HPDE6-E6E7 (cell line): ENCODE data around the gene MID1IP1.

ENCODE experiments used
- DNase-seq: peaks from one replicate; pipeline ENCODE4 v3.0.0; 2011; ENCODE audit warnings: missing footprints; ENCODE audit errors: extremely low spot score

The MID1IP1 gene, protein sequence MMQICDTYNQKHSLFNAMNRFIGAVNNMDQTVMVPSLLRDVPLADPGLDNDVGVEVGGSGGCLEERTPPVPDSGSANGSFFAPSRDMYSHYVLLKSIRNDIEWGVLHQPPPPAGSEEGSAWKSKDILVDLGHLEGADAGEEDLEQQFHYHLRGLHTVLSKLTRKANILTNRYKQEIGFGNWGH

DNA sequence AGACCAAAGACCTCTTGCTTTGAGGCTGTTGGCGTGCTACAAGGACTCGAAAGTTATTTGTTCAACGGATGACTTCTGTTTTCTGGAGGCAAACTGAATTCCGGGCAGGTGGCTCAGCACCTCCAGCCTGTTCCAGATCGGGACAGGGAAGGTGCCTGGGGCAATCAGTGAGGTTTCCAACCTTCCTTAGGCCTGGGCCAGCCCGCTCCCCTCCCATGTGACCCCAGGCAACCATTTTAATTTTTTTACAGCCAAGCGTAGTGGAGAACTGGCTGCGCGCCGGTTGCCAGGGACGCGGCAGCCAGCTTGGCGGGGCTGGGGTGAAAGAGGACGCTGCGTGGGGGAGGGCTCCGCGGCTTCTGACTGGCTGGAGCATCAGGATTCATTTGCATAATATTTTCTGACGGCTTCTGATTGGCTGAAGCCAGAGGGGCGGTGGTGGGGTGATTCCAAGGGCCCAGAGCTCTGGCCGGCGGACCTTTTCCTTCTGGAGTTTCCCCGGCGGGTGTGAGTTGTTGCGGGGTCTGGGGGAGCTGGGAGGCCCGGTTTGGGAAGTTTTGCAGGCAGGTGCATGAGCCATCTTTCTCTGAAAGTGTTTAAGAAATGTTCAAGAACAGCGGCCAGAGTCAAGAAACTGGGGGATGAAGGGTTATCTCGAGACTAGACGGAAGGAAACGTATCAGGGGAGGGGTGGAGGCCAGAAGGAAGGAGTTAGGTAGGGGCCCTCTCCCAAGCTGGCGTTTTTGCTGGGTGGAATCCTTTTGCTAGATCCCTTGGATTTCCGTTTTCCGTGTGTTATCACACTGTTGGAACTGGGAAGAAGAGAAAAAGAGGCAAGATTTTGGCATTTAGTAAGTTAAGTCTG, at the start of gene MID1IP1:
Gene MID1IP1 (plus strand): TSS at position 479 of the 865 bp plus-strand sequence. CDS start 3,488 bp downstream, outside the sequence.
- DNase-seq: peak; percentile 61

DNA sequence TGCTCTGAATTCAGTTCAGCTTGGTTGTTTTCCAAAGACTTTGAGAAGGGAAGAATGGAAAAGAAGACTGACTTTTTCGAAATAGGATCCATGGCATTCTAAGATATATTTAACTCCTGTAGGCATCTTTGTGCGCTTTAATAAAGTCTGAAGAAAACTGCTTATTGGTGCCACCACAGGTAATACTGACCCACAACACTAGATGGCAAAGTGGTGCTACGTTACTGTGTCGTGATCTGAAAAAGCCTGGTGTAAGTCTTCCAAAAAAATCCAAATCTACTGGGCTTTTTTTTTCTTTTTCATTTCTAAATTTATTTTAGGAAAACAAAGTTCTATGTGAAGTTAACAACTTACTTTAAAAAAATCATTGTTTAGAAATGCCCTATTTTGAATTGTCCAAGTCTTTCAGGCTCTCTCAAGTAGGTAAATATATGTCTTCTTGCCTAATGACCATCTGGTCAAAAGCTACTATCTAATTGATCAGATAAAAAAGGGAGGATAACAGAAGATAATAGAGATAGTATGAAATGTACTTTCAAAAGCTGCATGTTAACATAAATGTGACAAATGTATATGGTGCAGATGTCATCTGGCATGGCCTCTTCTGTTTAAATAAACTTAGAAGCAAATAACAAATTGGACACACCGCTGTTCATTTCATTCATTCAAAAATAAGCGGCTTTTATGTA, 47.0 kb upstream of the MID1IP1 start:
- DNase-seq: peak; percentile 19

DNA sequence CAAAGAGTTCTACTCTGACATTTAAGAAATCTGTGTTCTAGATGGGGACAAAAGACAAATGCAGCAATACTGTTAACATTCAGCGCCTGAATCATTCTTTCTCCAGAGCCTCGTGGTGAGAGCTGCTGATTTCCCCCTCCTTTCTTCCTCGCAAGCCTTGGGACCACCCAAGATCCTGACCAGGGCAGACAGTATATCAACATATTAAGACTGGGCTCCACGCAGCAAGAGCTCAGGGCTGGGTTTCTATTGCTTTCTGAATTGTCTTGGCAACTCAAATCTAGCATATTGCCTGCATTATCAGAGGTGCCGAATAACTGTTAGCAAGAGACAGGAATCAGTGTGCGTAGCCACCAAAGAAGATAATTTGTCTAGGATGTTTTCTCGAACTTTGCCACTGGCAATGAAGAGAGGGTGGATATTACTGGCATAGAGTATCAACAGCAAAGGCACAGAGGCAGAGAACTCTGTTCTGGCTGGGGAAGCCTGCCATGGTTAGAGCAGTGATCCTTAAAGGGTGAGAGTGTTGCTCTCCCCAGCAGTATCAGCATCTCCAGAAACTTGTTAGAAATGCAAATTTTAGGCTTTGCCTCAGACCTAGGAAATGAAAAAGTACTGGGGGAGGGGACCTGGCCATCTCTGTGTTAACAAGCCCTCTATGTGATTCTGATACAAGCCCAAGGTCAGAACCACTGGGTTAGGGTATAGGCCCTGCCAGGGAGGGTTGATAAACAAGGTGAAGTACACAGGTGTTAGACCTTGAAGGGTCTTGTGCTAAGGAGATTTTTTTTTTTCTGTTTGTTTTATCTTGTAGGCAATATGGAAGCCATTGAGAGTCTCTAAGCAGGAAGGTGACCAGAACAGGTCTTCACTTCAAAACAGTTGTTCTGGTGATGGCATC, 46.2 kb upstream of the MID1IP1 start:
- no peak for DNase-seq

DNA sequence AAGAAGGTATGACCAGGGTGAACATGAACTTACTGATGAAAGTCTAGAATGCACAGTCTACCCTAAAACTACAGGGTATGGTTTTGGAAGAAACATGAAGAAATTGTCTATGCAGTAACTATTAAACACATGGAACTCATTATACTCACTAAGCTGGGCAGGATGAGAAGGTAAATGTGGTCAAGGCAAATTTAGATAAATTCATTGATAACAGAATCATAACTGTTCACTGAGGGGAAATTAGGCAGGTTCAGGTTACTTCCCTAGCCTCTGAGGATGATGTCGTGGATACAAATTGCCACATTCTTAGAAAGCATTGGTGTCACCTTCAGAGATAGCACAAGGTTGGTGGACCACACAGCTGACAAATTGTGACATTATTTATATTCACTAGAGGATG, 40.4 kb upstream of the MID1IP1 start:
- no peak for DNase-seq

DNA sequence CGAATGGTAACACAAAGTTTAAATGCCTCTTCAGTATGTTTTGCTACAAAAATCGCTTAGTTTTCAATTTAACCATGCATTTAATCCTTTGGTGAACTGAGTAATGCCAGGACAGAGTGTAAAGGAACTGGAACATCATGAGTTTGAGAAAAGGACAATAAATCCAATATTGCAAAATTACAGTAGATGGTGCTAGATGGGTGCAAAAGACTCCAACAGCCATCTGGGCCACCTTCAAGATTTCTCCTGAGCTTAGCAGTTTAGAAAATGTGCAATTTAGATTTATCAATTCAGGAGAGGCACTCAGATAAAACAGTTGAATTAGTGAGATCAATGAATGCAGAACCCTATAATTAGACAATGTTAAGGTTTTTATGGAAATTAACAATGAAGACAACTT, 33.2 kb upstream of the MID1IP1 start:
- no peak for DNase-seq

DNA sequence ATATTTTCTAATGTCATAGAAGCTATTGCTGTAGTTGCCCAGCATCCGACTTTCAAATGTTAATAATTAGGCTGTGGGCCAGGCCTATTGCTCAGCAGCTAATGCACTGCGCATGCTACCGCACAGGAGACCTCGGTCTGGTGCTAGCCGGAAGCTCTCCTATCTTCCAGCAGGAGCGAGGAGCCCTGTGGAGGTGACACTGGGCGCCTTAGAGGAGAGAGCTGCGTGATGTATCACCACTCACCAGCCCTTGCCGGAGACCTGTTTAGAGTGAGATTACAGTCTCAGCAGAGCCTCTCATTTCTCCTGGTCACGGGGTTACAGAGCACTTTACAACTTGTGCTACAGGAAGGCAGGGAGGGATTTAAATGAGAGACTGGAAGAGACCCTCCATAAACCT, 31.1 kb upstream of the MID1IP1 start:
- DNase-seq: no peak

DNA sequence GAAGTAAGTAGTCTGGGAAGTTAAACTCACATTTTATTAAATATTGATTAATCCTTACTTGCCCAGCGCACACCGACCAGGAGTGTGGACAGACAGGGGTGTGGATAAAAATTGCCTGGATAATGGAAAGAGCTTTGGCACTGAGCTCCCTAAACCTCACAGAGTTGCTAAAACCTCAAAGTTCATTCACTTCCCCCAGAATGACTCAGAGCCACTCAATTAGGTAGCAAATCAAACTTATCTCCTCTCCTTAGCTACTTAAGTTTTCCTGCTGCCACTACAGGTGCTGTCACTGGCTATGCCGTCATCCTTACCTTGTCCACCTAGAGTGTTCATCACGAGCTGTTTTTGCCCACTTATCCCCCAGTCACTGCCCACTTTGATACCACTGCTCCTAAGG, 27.0 kb upstream of the MID1IP1 start:
- no peak for DNase-seq

DNA sequence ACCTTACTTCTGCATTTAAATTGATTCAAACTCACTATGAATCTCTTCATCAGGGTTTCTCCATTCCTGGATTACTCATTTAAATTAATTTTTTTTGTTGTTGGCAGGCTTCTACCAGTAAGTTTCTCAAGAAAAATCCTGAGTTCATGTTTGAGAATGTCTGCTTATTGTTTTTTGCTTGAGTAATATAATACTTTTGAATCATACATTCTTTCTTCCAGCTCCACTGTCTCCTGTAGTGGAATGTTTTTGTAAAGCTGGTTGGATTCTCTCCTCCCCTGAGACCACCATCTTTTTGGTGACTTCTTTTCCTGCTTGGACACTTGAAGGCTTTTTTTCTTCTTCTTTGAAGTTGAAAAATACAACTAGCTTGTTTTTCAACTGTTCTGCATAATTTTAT, 4.3 kb upstream of the MID1IP1 start:
- DNase-seq: no peak

DNA sequence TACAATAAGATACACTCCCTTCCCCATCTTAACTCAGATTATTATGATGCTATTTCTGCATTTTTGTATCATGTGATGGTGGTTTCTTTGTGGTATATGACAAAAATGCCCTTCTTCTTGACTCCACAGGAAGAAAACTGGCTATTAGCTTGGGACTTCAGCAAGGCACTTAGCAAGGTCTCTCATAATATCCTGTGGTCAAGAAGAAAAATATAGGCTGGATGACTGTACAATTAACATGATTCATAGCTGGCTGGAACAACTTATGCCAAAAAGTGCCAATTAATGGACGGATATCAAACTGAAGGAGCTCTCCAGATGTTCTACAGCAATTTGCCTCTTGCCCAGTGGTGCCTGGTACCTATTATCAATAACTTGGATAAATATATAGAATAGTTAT, 2.3 kb upstream of the MID1IP1 start:
- DNase-seq: no peak

DNA sequence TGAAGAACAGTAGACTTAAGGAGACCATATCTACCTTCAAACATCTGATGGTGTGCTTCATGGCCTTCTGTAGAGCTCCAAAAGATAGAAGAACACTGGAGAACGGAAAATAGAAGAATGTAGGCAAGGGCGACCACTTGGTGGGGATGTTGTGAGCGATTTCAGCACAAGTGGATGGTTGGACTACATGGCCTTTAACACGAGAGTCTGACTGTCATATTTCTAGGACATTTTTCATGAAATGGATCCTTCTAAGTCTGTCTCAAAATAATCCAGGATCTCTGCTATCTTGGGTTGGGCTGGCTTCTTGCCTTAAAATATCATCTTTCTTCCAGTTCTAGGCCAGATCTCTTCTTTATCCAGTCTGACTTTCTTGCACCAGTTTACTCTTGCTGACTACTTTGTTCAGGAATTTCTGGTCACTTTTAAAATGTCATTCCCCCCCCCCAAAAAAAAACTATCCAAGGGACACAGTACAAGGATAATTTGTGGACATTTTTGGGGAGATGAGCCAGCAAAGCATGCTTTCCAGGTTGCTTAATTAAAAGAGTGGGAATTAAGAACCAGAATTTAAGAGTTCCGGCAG, 1.2 kb upstream of the MID1IP1 start:
- DNase-seq: no peak

DNA sequence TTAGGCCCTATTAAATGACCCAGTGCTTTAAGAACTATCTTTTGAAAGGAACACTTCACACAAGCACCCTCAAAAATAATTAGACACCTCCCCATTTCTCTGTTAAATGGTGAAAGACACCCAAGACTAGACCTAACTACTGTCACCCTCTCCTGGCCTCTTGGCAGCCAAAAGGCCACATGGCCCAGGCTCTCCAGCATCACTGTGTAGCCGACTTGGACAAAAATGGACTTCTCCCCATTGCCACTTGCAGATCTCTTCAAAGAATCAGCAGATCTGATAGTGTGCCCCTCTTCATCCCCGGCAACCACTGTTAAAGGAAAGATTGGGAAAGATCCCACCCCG, 2.0 kb downstream of the MID1IP1 start:
- DNase-seq: no peak

DNA sequence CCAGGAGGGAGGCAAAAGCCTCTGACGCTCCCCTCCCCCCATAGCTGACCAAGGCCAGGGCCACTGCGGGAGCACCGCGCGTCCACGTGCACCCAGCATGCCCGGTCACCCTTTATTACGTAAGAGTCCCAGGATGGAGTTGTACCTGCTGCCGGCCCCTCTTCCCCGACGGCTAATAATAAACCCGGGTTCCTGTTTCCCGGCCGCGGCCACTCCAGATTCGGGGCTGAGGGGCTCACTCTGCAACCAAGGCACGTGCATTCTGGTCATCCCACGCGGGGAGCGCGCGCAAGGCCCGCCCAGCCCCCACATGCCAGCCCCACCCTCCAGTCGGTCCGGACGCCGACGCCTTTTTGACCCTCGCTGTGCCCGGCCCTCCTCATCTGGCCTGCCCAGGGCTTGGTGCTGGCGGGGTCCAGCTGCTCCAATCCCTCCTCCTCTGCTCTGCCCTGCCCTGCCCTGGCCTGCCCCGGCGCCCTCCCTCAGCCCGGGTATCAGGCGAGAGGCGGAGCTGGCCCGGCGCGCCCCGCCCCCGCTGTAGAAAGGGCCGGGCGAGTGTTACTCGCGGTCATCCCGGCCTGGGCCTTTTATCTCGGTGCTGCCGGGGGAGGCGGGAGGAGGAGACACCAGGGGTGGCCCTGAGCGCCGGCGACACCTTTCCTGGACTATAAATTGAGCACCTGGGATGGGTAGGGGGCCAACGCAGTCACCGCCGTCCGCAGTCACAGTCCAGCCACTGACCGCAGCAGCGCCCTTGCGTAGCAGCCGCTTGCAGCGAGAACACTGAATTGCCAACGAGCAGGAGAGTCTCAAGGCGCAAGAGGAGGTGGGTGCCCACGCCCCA, 2.6 kb downstream of the MID1IP1 start:
- peak; percentile 35 for DNase-seq

DNA sequence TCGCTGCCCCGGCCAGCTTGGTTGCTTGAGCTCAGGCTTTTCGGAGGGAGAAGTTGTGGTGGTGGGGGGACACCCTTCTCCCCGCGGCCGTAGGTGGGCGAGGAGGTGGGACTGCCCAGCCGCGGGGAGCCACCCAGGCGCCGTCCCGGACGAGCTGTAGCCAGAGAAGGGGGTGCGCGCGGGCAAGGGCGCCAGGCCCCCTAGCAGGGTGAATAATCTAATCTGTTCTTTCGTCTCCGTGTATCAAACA, 3.1 kb downstream of the MID1IP1 start:
- DNase-seq: no peak

DNA sequence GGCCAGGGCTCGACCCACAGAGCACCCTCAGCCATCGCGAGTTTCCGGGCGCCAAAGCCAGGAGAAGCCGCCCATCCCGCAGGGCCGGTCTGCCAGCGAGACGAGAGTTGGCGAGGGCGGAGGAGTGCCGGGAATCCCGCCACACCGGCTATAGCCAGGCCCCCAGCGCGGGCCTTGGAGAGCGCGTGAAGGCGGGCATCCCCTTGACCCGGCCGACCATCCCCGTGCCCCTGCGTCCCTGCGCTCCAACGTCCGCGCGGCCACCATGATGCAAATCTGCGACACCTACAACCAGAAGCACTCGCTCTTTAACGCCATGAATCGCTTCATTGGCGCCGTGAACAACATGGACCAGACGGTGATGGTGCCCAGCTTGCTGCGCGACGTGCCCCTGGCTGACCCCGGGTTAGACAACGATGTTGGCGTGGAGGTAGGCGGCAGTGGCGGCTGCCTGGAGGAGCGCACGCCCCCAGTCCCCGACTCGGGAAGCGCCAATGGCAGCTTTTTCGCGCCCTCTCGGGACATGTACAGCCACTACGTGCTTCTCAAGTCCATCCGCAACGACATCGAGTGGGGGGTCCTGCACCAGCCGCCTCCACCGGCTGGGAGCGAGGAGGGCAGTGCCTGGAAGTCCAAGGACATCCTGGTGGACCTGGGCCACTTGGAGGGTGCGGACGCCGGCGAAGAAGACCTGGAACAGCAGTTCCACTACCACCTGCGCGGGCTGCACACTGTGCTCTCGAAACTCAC, 3.6 kb downstream of the MID1IP1 start:
- no peak for DNase-seq

DNA sequence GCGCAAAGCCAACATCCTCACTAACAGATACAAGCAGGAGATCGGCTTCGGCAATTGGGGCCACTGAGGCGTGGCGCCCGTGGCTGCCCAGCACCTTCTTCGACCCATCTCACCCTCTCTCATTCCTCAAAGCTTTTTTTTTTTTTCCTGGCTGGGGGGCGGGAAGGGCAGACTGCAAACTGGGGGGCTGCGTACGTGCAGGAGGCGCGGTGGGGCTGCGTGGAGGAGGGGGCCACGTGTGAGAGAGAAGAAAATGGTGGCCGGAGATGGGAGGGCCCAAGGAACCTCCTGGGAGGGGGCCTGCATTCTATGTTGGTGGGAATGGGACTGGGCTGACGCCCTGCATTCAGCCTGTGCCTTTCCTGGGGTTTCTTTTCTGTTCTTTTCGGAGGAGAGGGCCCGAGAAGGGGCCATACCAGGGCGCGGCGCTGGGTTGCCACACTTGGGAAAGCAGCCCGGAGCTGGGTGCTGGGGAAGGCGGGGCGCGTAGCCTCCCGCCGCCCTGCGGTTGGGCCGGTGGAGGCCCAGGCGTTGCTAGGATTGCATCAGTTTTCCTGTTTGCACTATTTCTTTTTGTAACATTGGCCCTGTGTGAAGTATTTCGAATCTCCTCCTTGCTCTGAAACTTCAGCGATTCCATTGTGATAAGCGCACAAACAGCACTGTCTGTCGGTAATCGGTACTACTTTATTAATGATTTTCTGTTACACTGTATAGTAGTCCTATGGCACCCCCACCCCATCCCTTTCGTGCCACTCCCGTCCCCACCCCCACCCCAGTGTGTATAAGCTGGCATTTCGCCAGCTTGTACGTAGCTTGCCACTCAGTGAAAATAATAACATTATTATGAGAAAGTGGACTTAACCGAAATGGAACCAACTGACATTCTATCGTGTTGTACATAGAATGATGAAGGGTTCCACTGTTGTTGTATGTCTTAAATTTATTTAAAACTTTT, 4.5 kb downstream of the MID1IP1 start:
- DNase-seq: no peak

DNA sequence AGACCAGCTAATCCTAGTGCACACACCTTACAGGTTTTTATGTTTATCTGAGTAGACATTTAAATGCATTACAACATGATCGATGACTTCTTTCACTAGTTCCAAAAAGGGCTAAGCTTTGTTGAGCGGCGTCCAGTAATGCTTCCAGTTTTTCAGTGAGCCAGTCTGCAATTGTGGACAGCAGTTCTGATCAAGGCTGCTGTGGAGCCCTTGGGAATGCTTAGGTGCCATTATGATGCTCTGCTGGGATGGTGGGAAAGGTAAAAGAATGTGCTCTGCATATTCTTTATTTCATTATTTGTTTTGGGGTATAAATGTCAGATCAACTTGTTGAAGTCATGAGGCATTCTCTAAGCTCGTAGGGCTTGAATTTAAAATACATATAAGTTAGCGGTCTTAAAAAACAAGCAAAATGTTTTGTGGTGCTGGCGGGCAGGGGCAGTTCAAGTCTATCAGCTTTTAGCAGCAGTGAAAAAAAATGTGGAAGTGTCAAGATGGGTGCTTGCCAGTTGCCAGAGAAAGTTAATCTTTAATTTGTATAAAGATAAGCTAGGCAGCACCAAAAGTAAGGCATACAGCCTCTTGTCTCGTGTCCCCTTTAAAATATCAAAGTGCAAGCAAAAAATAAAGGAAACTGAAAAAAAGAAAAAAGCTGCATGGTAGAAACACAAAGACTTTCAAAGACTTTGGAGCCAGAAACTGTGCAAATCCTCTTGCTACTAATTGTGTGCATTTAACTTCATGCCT, 5.8 kb downstream of the MID1IP1 start:
- no peak for DNase-seq

DNA sequence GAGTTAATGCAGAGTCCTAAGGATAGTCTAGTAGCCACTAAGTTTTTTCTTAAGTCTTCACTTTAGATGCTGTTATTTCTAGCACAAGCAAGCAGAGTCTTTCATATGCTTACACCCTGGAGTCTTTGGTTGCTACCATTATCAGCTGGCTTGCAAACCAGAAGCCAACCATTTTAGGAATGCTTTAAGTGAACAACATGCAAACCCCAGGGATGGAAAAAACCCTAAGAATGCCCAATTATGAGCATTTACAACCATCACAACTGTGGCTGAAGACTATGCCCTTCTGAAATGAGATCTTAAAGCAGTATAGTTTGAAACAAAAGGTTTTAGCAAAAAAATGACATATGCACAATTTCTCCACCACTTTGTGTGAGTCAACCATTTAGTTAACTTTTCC, 6.6 kb downstream of the MID1IP1 start:
- no peak for DNase-seq

DNA sequence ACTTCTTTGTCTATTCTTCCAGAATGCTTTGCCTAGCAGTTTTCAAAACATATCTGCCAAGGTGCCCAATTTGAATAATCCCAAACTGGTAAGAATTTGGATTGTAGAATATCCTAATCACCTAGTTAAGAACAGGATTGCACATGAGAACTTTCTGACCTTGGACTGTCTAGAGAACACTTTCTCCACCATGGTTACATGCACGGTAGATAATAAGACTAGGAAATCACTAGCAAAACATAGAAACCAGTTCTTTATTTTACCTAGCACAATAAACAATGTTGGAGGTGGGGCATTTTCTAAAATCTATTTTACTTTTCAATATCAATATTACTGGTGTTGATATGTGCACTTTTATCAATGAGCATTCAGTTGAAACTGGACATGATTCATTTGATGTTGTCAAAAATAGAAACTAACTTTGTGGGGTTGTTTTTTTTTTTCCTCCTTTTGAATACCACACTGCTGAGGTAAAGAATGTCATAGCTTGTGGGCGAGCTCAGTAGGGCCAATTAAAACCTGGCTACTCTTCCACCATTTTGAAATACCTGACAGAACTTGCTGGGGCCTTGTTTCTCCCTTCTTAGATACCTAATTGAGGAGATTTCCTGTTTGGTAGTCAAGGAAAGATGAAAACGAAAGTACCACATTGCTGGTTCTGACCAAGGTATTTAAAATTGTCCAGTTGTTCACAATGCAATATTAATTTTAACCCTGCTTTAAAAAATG, 10.4 kb downstream of the MID1IP1 start:
- no peak for DNase-seq
